Lower lobe of right lung (tissue), 2 donors: Measurements from ENCODE around the gene TMEM39B. TPM values are rescaled to one million over a fixed set of nuclear protein-coding genes. Genes with fewer than 3 reads are reported as not detected.
A peak's percentile ranks its signal among the peaks of the same experiment; 100 is the strongest.

Source experiments
- ATAC-seq, 2 donors: fragments of 200-7000 bp; cut with Tn5 transposase; one replicate each; pipeline ENCODE4 v1.9.1; 2020 to 2022; ENCODE audit warnings: mild to moderate bottlenecking in 2 of 2, moderate library complexity in 2 of 2
- DNase-seq: peaks from one replicate; pipeline ENCODE4 v3.0.0-alpha.2; 2020
- H3K27ac ChIP-seq: fragments of 200-600 bp; one replicate; pipeline ENCODE4 v1.8.0; 2022
- H3K27me3 ChIP-seq: fragments of 200-600 bp; one replicate; pipeline ENCODE4 v1.8.0; 2022; ENCODE audit warnings: low read depth
- H3K36me3 ChIP-seq: fragments of 200-600 bp; one replicate; pipeline ENCODE4 v1.8.0; 2022; ENCODE audit warnings: mild to moderate bottlenecking
- H3K4me1 ChIP-seq: fragments of 200-600 bp; one replicate; pipeline ENCODE4 v1.8.0; 2022
- H3K4me3 ChIP-seq: fragments of 200-600 bp; one replicate; pipeline ENCODE4 v1.8.0; 2022; ENCODE audit warnings: mild to moderate bottlenecking
- H3K9me3 ChIP-seq: fragments of 200-600 bp; one replicate; pipeline ENCODE4 v1.8.0; 2022
- intact Hi-C: fragments of 100-400 bp; cut with DNase I; formaldehyde crosslinking; loops from one replicate; pipeline ENCODE4 v1.11.0; 2022
- long read RNA-seq: library from polyadenylated mRNA; unstranded; transcript quantifications from one replicate; pipeline ENCODE4 v2.0.0, GENCODE V29; 2021
- total RNA-seq: library from RNA; stranded (reverse); fragmentation: NEBNext Ultra II Directional; extraction: Animal tissue kit (Norgen Biotek cat#: 25700); gene quantifications from one replicate; pipeline ENCODE4 v1.2.1, GENCODE V29; 2021
- TF ChIP-seq, protein P1 (sequence below): fragments of 200-600 bp; IDR thresholded peaks from one replicate; pipeline ENCODE4 v1.8.0; 2022; ENCODE audit warnings: antibody characterized with exemption, mild to moderate bottlenecking
- donor health status: DM: no; HTN: yes; CAD: no; lungs with severe emphysema.

Gene TMEM39B
- total RNA-seq: 15.3 TPM
- long read RNA-seq, partial matches to known transcripts: 14 of 23 reads
- long read RNA-seq, other reads (novel, unspliced or antisense): 4 of 23 reads

DNA sequence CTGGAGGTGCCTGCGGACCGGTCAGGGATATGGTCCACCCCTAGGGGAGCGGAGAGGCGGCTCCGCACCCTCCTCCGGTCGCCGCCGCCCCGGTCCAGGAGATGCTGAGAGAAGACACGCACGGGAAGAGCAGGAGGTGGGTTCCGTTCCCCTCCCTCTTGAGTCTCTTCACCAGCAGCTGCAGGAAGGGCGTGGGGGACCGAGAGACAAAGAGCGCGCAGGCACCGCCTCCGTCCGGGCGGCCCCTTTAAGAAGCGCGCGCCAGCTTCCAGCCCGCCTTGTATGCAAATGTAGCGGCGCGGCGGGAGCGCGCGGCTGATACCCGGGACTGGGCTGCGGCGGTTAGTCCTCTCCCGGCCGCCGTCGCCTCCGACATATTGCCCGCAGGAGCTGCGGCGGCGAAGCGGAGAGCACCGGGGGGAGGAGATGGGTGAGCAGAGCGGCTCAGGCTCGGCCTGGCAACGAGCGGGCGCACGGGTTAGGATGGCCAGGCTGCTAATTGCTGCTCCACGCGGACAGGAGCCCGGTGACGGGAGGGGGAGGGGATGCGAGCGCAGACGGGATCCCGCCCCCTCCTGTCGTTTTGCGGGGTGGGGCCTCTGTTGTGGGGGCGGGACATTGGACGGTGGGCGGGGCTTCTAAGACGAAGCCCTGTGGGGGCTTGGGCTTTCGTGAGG lies at the start of gene TMEM39B:
Gene TMEM39B, plus strand, starts transcription at position 318 of the 677 bp plus-strand sequence. Its CDS starts 109 bp downstream, at position 427.
- Histone ChIP-seq H3K9me3 (no peaks in the 10 kb centered on the region), H3K27ac (peak within 1 kb of the TSS; percentile 85), H3K4me3 (peak within 1 kb of the TSS; percentile 82), H3K4me1 (peaks cover 19% of the 10 kb centered on the region), H3K36me3 (peaks cover 25% of the 10 kb centered on the region), H3K27me3 (no peaks in the 10 kb centered on the region)
- ATAC-seq: peak; percentile 96 to 97
- DNase-seq: peak; percentile 98
- intact Hi-C loops: no loop called here
- TF ChIP-seq, protein P1, sequence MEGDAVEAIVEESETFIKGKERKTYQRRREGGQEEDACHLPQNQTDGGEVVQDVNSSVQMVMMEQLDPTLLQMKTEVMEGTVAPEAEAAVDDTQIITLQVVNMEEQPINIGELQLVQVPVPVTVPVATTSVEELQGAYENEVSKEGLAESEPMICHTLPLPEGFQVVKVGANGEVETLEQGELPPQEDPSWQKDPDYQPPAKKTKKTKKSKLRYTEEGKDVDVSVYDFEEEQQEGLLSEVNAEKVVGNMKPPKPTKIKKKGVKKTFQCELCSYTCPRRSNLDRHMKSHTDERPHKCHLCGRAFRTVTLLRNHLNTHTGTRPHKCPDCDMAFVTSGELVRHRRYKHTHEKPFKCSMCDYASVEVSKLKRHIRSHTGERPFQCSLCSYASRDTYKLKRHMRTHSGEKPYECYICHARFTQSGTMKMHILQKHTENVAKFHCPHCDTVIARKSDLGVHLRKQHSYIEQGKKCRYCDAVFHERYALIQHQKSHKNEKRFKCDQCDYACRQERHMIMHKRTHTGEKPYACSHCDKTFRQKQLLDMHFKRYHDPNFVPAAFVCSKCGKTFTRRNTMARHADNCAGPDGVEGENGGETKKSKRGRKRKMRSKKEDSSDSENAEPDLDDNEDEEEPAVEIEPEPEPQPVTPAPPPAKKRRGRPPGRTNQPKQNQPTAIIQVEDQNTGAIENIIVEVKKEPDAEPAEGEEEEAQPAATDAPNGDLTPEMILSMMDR: peak; percentile 9

DNA sequence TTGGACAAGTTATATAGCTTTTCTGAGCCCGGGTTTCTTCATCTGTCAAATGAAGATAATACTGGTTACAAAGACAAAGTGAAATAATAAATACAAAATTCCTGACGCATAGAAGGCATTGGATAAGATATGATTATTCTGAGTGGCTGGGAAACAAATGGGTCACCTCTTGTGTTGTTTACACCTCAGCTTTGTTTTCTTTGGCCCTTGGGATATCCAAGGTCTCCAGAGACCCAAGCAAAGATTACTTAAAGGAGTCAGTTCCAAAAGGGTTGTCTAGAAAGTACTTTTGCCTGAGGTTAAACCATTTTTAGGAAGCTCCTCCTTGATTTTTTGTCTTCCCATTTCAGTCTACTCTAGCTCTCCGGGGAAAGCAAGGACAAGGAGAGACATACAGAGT lies 49.4 kb upstream of the TMEM39B start:
- Histone ChIP-seq H3K4me1 (peaks cover 55% of the 10 kb centered on the region), H3K9me3 (no peaks in the 10 kb centered on the region), H3K27me3 (no peaks in the 10 kb centered on the region), H3K4me3 (no peak overlapping the region), H3K36me3 (peaks cover 21% of the 10 kb centered on the region), H3K27ac (no peak overlapping the region)
- ATAC-seq: no peak
- TF ChIP-seq, protein P1: no peak
- DNase-seq: no peak
- intact Hi-C loops: no loop called here

DNA sequence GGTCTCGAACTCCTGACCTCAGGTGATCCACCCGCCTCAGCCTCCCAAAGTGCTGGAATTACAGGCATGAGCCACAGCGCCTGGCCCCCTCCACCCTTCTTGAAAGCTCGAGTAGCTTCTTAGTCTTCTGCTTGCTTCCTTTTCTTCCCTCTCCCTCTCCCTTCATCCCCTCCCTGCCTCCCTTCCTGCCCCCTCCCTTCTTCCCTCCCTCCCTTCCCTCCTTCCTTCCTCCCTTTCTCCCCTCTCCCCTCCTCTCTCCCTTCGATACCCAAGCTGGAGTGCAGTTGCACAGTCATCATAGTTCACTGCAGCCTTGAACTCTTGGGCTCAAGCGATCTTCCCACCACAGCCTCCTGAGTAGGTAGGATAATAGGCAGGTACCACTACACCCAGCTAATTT lies 47.2 kb upstream of the TMEM39B start:
- Histone ChIP-seq H3K36me3 (peaks cover 34% of the 10 kb centered on the region), H3K4me1 (peaks cover 35% of the 10 kb centered on the region), H3K27ac (no peak overlapping the region), H3K9me3 (no peaks in the 10 kb centered on the region), H3K27me3 (no peaks in the 10 kb centered on the region), H3K4me3 (no peak overlapping the region)
- TF ChIP-seq, protein P1: no peak
- intact Hi-C loops: no loop called here
- DNase-seq: no peak
- no peak for ATAC-seq

DNA sequence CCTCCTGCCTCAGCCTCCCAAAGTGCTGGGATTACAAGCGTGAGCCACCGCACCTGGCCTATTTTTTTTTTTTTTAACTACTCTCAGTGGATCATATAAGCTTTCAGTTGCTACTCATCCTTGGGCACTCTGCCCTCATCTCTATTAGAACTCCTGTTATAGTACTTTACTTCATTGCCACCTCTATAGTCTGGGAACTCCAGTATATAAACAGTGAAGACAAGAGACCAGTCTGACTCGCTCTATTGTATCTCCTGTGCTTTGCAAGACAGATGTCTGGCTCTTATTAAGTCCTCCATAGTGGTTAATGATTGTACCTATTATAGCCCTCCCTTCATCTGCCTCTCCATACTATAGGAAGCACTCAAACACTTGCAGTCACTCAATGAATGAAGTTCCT lies 44.0 kb upstream of the TMEM39B start:
- no peaks in the 10 kb centered on the region for H3K9me3 ChIP-seq
- H3K27me3 ChIP-seq: no peaks in the 10 kb centered on the region
- H3K27ac ChIP-seq: no peak overlapping the region
- peaks cover 45% of the 10 kb centered on the region for H3K36me3 ChIP-seq
- peaks cover 7% of the 10 kb centered on the region for H3K4me1 ChIP-seq
- intact Hi-C loops: no loop called here
- DNase-seq (no peak), ATAC-seq (no peak)
- TF ChIP-seq, protein P1: no peak
- H3K4me3 ChIP-seq: no peak overlapping the region

DNA sequence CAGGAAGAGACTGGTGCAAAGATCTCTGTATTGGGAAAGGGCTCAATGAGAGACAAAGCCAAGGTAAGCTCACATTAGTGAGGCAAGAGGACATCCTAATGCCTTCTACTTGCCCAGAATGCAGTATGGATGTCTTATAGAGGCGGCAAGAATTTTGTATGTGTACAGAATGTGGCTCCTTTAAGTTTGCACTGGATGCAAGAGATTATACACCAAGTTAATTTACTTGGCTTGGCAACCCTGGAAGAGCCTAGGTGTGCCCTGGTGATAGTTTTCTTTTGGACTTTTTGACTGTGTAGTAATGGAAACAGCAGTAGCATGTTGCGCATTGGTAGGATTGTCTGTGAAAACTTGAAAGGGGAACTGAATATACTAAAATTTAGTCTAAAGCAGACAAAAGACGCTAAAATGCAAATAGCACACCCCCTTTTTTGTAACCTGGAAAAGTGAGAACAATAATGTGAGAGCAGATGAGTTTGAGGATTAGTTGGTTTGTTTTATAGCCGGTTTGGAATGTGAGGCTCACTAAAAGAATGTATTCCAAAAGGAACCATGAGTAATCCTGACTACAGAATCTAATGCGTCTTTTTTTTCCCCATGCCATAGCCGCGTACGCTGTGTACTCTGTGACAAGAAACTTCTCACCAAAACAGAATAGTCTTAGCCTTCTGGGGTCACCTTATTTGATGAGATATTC lies 41.0 kb upstream of the TMEM39B start:
- TF ChIP-seq, protein P1: no peak
- H3K9me3 ChIP-seq: no peaks in the 10 kb centered on the region
- peaks cover 66% of the 10 kb centered on the region for H3K36me3 ChIP-seq
- DNase-seq: no peak
- no peak overlapping the region for H3K4me3 ChIP-seq
- H3K27ac ChIP-seq: no peak overlapping the region
- intact Hi-C loops: no loop called here
- ATAC-seq: no peak
- H3K27me3 ChIP-seq: no peaks in the 10 kb centered on the region
- no peaks in the 10 kb centered on the region for H3K4me1 ChIP-seq
